Uterus (tissue), 2 donors: ENCODE results near the gene L2HGDH.
A peak's percentile ranks its signal among the peaks of the same experiment; 100 is the strongest.

Source experiments
- POLR2A ChIP-seq, 2 donors: fragments of 450-650 bp; IDR thresholded peaks; one replicate each; pipeline ENCODE4 v1.6.1; 2016; ENCODE audit warnings: antibody characterized with exemption in 2 of 2, mild to moderate bottlenecking in 1 of 2, moderate library complexity in 1 of 2
- TF ChIP-seq, protein P1 (sequence below), 4 experiments: fragments of 200-600 bp in 2 of 4; fragments of 450-650 bp in 2 of 4; sonication (generic) in 2 of 4; IDR thresholded peaks; one replicate each; pipeline ENCODE4 v1.5.1; 2016 to 2019; ENCODE audit warnings: antibody characterized with exemption in 4 of 4, mild to moderate bottlenecking in 2 of 4, moderate library complexity in 1 of 4

DNA sequence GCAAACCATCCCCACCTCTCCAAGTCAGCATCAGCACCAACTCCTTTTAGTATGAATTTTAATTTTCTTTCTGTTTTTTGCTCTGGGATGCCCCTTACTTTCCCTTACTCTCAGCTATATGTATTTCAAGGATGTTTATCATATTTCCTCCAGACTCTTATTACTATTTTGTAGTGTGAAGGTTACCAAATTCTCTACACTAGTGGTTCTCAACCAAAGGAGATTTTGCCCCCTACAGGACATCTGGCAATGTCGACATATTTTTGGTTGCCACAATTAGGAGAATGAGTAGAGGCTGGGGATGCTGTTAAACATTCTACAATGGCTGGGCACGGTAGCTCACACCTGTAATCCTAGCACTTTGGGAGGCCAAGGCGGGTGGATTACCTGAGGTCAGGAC, 51.5 kb downstream of the L2HGDH start:
- TF ChIP-seq, protein P1, sequence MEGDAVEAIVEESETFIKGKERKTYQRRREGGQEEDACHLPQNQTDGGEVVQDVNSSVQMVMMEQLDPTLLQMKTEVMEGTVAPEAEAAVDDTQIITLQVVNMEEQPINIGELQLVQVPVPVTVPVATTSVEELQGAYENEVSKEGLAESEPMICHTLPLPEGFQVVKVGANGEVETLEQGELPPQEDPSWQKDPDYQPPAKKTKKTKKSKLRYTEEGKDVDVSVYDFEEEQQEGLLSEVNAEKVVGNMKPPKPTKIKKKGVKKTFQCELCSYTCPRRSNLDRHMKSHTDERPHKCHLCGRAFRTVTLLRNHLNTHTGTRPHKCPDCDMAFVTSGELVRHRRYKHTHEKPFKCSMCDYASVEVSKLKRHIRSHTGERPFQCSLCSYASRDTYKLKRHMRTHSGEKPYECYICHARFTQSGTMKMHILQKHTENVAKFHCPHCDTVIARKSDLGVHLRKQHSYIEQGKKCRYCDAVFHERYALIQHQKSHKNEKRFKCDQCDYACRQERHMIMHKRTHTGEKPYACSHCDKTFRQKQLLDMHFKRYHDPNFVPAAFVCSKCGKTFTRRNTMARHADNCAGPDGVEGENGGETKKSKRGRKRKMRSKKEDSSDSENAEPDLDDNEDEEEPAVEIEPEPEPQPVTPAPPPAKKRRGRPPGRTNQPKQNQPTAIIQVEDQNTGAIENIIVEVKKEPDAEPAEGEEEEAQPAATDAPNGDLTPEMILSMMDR (IDR thresholded peaks at IDR 0.05) = peak in 3 of 4 experiments; percentile 19 to 26 (median 21)
- TF ChIP-seq POLR2A (IDR thresholded peaks at IDR 0.05) = no peak
